SK-N-SH (cell line): ENCODE measurements around the gene PRR35. TPM values are rescaled to one million over a fixed set of nuclear protein-coding genes. Genes with fewer than 3 reads are reported as not detected.

Experiments used
- CTCF ChIA-PET: fragments of 300-600, 350-600 bp; formaldehyde crosslinking; extraction: SDS; loops from one replicate; lab custom pipeline; 2021; lab: Yijun Ruan, JAX
- POLR2A ChIA-PET: fragments of 350-600 bp; sonication (Branson Sonifier 250); formaldehyde crosslinking; extraction: SDS; loops from one replicate; lab custom pipeline; 2020; ENCODE audit warnings: antibody characterized with exemption, inconsistent platforms; lab: Yijun Ruan, JAX
- DNase-seq: peaks from one replicate; pipeline ENCODE4 v3.0.0; 2012
- H2AFZ ChIP-seq: fragments of 200-600 bp; sonication (generic); 2 replicates; pipeline ENCODE4 v1.8.1; 2016; ENCODE audit warnings: antibody characterized with exemption, mild to moderate bottlenecking, low read depth
- H3F3A ChIP-seq: fragments of 200-600 bp; sonication (generic); replicated peaks from 2 replicates; pipeline ENCODE3; 2016; ENCODE audit warnings: antibody characterized with exemption, mild to moderate bottlenecking; ENCODE audit not compliant: insufficient read depth
- H3K27ac ChIP-seq, 2 experiments: fragments of 200-500 bp in 1 of 2; fragments of 200-600 bp in 1 of 2; sonication (Bioruptor generic) in 1 of 2; sonication (generic), shearing (Covaris generic) in 1 of 2; 2 replicates each; pipeline versions ENCODE4 v1.5.1 to v1.6.1; 2014 to 2016; ENCODE audit warnings: low read depth in 2 of 2, inconsistent platforms in 1 of 2, low read length in 1 of 2, mild to moderate bottlenecking in 1 of 2, mixed read lengths in 1 of 2
- H3K27me3 ChIP-seq: fragments of 200-600 bp; sonication (generic), shearing (Covaris generic); 2 replicates; pipeline ENCODE4 v1.6.1; 2016; ENCODE audit warnings: mixed run types; ENCODE audit not compliant: insufficient read depth
- H3K36me3 ChIP-seq, 2 experiments: fragments of 200-500 bp in 1 of 2; fragments of 200-600 bp in 1 of 2; sonication (Bioruptor generic) in 1 of 2; sonication (generic) in 1 of 2; replicated peaks in 1 of 2; 2 replicates each; pipeline versions ENCODE3 to v1.5.1; 2014 to 2016; ENCODE audit warnings: low read length in 1 of 2, mild to moderate bottlenecking in 1 of 2; ENCODE audit not compliant: insufficient read depth in 2 of 2, control insufficient read depth in 1 of 2
- H3K4me1 ChIP-seq, 2 experiments: fragments of 200-500 bp in 1 of 2; fragments of 200-600 bp in 1 of 2; sonication (Bioruptor generic) in 1 of 2; sonication (generic), shearing (Covaris generic) in 1 of 2; 2 replicates each; pipeline versions ENCODE4 v1.5.1 to v1.6.1; 2014 to 2016; ENCODE audit warnings: low read depth in 1 of 2, low read length in 1 of 2, mixed run types in 1 of 2; ENCODE audit not compliant: insufficient read depth in 2 of 2, control insufficient read depth in 1 of 2
- H3K4me2 ChIP-seq: fragments of 200-600 bp; sonication (generic), shearing (Covaris generic); 2 replicates; pipeline ENCODE4 v1.6.1; 2017; ENCODE audit warnings: mixed run types
- H3K4me3 ChIP-seq, 2 experiments: fragments of 200-500 bp in 1 of 2; fragments of 200-600 bp in 1 of 2; sonication (Bioruptor generic) in 1 of 2; sonication (generic), shearing (Covaris generic) in 1 of 2; 2 replicates each; pipeline versions ENCODE4 v1.5.1 to v1.8.1; 2014 to 2016; ENCODE audit warnings: low read depth in 2 of 2, inconsistent platforms in 1 of 2, low read length in 1 of 2, mild to moderate bottlenecking in 1 of 2, mixed read lengths in 1 of 2, moderate library complexity in 1 of 2
- H3K79me2 ChIP-seq: fragments of 200-600 bp; sonication (generic); 2 replicates; pipeline ENCODE4 v1.8.1; 2017; ENCODE audit warnings: mild to moderate bottlenecking; ENCODE audit not compliant: insufficient read depth
- H3K9ac ChIP-seq: fragments of 200-600 bp; sonication (generic); 2 replicates; pipeline ENCODE4 v1.6.1; 2017; ENCODE audit warnings: mixed run types
- H3K9me2 ChIP-seq: fragments of 200-600 bp; sonication (generic); 2 replicates; pipeline ENCODE4 v1.6.1; 2017; ENCODE audit warnings: mixed run types
- H3K9me3 ChIP-seq: fragments of 200-600 bp; sonication (generic); 2 replicates; pipeline ENCODE4 v1.6.1; 2017; ENCODE audit warnings: mixed run types, mild to moderate bottlenecking, moderate library complexity
- H4K20me1 ChIP-seq: fragments of 200-600 bp; sonication (generic); 2 replicates; pipeline ENCODE4 v1.6.1; 2017; ENCODE audit warnings: mild to moderate bottlenecking, mixed run types; ENCODE audit not compliant: insufficient read depth
- CHD2 ChIP-seq: fragments of 150-350 bp; IDR thresholded peaks from 2 replicates; pipeline ENCODE4 v1.6.1; 2018; ENCODE audit warnings: low read length; ENCODE audit not compliant: partially characterized antibody
- ELF1 ChIP-seq: IDR thresholded peaks from 2 replicates; pipeline ENCODE4 v1.4.0; 2012
- EP300 ChIP-seq, 2 experiments: IDR thresholded peaks; 2 replicates each; pipeline versions ENCODE4 v1.4.0 to v1.6.1; 2012; ENCODE audit warnings: borderline replicate concordance in 1 of 2, low read depth in 1 of 2, low read length in 1 of 2
- FOXJ3 ChIP-seq: sonication (generic); formaldehyde crosslinking; IDR thresholded peaks from 2 replicates; pipeline ENCODE4 v1.5.1; 2020; ENCODE audit warnings: mild to moderate bottlenecking, missing genetic modification reagents
- IRF3 ChIP-seq: fragments of 150-350 bp; IDR thresholded peaks from 2 replicates; pipeline ENCODE4 v1.6.1; 2016; ENCODE audit warnings: mild to moderate bottlenecking, low read depth, low read length
- MAX ChIP-seq: IDR thresholded peaks from 2 replicates; pipeline ENCODE4 v1.4.0; 2012; ENCODE audit warnings: low read depth
- POLR2AphosphoS5 ChIP-seq: IDR thresholded peaks from 2 replicates; pipeline ENCODE4 v1.6.1; 2012; ENCODE audit warnings: low read depth, low read length
- RFX5 ChIP-seq: IDR thresholded peaks from 2 replicates; pipeline ENCODE4 v1.6.1; 2012; ENCODE audit warnings: mild to moderate bottlenecking, improper control_type of control experiment, low read length
- RXRA ChIP-seq: IDR thresholded peaks from 2 replicates; pipeline ENCODE4 v1.4.0; 2012; ENCODE audit warnings: low read depth, mild to moderate bottlenecking, borderline replicate concordance
- SMC3 ChIP-seq: IDR thresholded peaks from 2 replicates; pipeline ENCODE4 v1.6.1; 2012; ENCODE audit warnings: low read depth, low read length, improper control_type of control experiment
- TEAD4 ChIP-seq: IDR thresholded peaks from 2 replicates; pipeline ENCODE4 v1.4.0; 2012; ENCODE audit warnings: mild to moderate bottlenecking, borderline replicate concordance; ENCODE audit not compliant: insufficient read depth
- USF2 ChIP-seq: fragments of 150-350 bp; IDR thresholded peaks from 2 replicates; pipeline ENCODE4 v1.6.1; 2017; ENCODE audit warnings: antibody characterized with exemption, low read length, low read depth, borderline replicate concordance
- ZBTB33 ChIP-seq: IDR thresholded peaks from 2 replicates; pipeline ENCODE4 v1.4.0; 2012; ENCODE audit warnings: low read depth, borderline replicate concordance
- WGBS: methylation state at CpG from one replicate; pipeline ENCODE4 v1.1.6; 2017; ENCODE audit warnings: low lambda C conversion rate; 5-methylcytosine and 5-hydroxymethylcytosine counted together
- polyA plus RNA-seq, 3 experiments: library from polyadenylated mRNA; depleted of rRNA; stranded (reverse); fragments of >200 nt; gene quantifications; 2 replicates each; pipeline ENCODE4 v1.2.3, GENCODE V29; 2012
- TF ChIP-seq, protein P1 (sequence below): IDR thresholded peaks from 2 replicates; pipeline ENCODE4 v1.6.1; 2012; ENCODE audit warnings: mild to moderate bottlenecking, low read depth, low read length, moderate library complexity

PRR35 gene
- polyA plus RNA-seq, 1 of the 3 experiments (the other 2 are of a cell fraction), result not detected

GRCh38 chr16:583815-584591, 23.8 kb downstream of the PRR35 start:
- H3K9me2 ChIP-seq, result no peaks in the 10 kb centered on the region
- DNase-seq, result peak; percentile 42
- no peak overlapping the region for H3K27ac ChIP-seq
- H3K27me3 ChIP-seq, result no peaks in the 10 kb centered on the region
- H3F3A ChIP-seq, result peaks cover 20% of the 10 kb centered on the region
- ChIA-PET CTCF (interaction anchor here (1.6 kb wide), 1 partner anchor 51 kb away, joined by 5 read pairs; no protein-coding TSS in a partner anchor), POLR2A (no interaction called here)
- H2AFZ ChIP-seq, result no peak overlapping the region
- TF ChIP-seq ELF1, result no peak
- TF ChIP-seq POLR2AphosphoS5, result no peak
- TF ChIP-seq CHD2, result no peak
- TF ChIP-seq, protein P1, sequence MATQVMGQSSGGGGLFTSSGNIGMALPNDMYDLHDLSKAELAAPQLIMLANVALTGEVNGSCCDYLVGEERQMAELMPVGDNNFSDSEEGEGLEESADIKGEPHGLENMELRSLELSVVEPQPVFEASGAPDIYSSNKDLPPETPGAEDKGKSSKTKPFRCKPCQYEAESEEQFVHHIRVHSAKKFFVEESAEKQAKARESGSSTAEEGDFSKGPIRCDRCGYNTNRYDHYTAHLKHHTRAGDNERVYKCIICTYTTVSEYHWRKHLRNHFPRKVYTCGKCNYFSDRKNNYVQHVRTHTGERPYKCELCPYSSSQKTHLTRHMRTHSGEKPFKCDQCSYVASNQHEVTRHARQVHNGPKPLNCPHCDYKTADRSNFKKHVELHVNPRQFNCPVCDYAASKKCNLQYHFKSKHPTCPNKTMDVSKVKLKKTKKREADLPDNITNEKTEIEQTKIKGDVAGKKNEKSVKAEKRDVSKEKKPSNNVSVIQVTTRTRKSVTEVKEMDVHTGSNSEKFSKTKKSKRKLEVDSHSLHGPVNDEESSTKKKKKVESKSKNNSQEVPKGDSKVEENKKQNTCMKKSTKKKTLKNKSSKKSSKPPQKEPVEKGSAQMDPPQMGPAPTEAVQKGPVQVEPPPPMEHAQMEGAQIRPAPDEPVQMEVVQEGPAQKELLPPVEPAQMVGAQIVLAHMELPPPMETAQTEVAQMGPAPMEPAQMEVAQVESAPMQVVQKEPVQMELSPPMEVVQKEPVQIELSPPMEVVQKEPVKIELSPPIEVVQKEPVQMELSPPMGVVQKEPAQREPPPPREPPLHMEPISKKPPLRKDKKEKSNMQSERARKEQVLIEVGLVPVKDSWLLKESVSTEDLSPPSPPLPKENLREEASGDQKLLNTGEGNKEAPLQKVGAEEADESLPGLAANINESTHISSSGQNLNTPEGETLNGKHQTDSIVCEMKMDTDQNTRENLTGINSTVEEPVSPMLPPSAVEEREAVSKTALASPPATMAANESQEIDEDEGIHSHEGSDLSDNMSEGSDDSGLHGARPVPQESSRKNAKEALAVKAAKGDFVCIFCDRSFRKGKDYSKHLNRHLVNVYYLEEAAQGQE, result no peak
- TF ChIP-seq RXRA, result no peak
- no peak for TF ChIP-seq FOXJ3 (CRISPR knock-in tag)
- no peak for TF ChIP-seq USF2
- no peak for TF ChIP-seq MAX
- no peak for TF ChIP-seq ZBTB33
- no peak for TF ChIP-seq RFX5
- TF ChIP-seq TEAD4, result no peak
- no peak for TF ChIP-seq SMC3
- TF ChIP-seq EP300 (IDR thresholded peaks at IDR 0.05; ENCODE audit: borderline replicate concordance in 1 of 2, low read depth in 1 of 2, low read length in 1 of 2), result no peak
- no peak for TF ChIP-seq IRF3
- H3K9me3 ChIP-seq, result no peaks in the 10 kb centered on the region
- peaks cover 3 to 15% of the 10 kb centered on the region in 2 experiments for H3K36me3 ChIP-seq
- H3K79me2 ChIP-seq, result peaks cover 21% of the 10 kb centered on the region
- WGBS, result 92% methylated on average over 9 of the region's 38 CpGs
- H3K4me2 ChIP-seq, result no peak overlapping the region
- no peak overlapping the region for H3K9ac ChIP-seq
- H3K4me3 ChIP-seq, result no peak overlapping the region
- peaks cover 21 to 30% of the 10 kb centered on the region in 2 experiments; a peak in 2 of 4 replicates for H3K4me1 ChIP-seq
- no peaks in the 10 kb centered on the region for H4K20me1 ChIP-seq
